HCT116 (cell line): ENCODE measurements around the gene SNCAIP. TPM values are rescaled to one million over a fixed set of nuclear protein-coding genes. Genes with fewer than 3 reads are reported as not detected.

Source experiments
- ATAC-seq: fragments of 200-7000 bp; cut with Tn5 transposase; 2 replicates; pipeline ENCODE4 v1.9.1; 2020; ENCODE audit warnings: mild to moderate bottlenecking, moderate library complexity
- BruUV-seq: library from RNA; stranded (reverse); fragments of 400-500 nt; replicated peaks from 2 replicates; lab custom pipeline; 2021; lab: Mats Ljungman, UMichigan
- CTCF ChIA-PET: fragments of 300-600 bp; sonication (Branson Sonifier 250); formaldehyde crosslinking; loops from one replicate; lab custom pipeline; 2021; ENCODE audit warnings: antibody characterized with exemption; lab: Charles Lee
- POLR2A ChIA-PET: fragments of 300-600, 350-600 bp; sonication (Branson Sonifier 250); formaldehyde crosslinking; loops from one replicate; lab custom pipeline; 2021; ENCODE audit warnings: antibody characterized with exemption; lab: Charles Lee
- RAD21 ChIA-PET, 2 experiments: fragments of 300-600 bp; sonication (Branson Sonifier 250); formaldehyde crosslinking; loops; one replicate each; lab custom pipeline; 2023; ENCODE audit warnings: low total read pairs in 2 of 2; ENCODE audit not compliant: uncharacterized antibody in 2 of 2, unreplicated experiment in 2 of 2, low non-redundant PET in 1 of 2; lab: Charles Lee
- DNase-seq: peaks from one replicate; pipeline ENCODE4 v3.0.0-alpha.2; 2010; ENCODE audit warnings: low read depth, low spot score
- H2AFZ ChIP-seq: fragments of 200-600 bp; shearing (Covaris generic), sonication (generic); 2 replicates; pipeline ENCODE4 v1.6.1; 2017; ENCODE audit warnings: low read depth, mixed run types, mixed read lengths, antibody characterized with exemption, low read length; ENCODE audit not compliant: poor library complexity, severe bottlenecking
- H3K27ac ChIP-seq: 2 replicates; pipeline ENCODE4 v1.5.1; 2012; ENCODE audit warnings: low read depth, low read length
- H3K27me3 ChIP-seq: fragments of 200-600 bp; sonication (generic); 2 replicates; pipeline ENCODE4 v1.6.1; 2016; ENCODE audit warnings: mixed run types, low read length, mixed read lengths; ENCODE audit not compliant: insufficient read depth
- H3K36me3 ChIP-seq, 2 experiments: fragments of 200-500 bp in 1 of 2; fragments of 200-600 bp in 1 of 2; sonication (Bioruptor generic) in 1 of 2; sonication (generic) in 1 of 2; 2 replicates each; pipeline versions ENCODE4 v1.5.1 to v1.6.1; 2014 to 2016; ENCODE audit warnings: low read length in 2 of 2, inconsistent platforms in 1 of 2, mixed read lengths in 1 of 2, mixed run types in 1 of 2; ENCODE audit not compliant: insufficient read depth in 2 of 2, control insufficient read depth in 1 of 2
- H3K4me1 ChIP-seq, 2 experiments: fragments of 200-600 bp in 1 of 2; sonication (generic) in 1 of 2; 2 replicates each; pipeline versions ENCODE4 v1.5.1 to v1.6.1; 2012 to 2017; ENCODE audit warnings: low read length in 2 of 2, inconsistent platforms in 1 of 2, mild to moderate bottlenecking in 1 of 2, mixed read lengths in 1 of 2, mixed run types in 1 of 2, moderate library complexity in 1 of 2; ENCODE audit not compliant: insufficient read depth in 2 of 2, control insufficient read depth in 1 of 2
- H3K4me2 ChIP-seq: fragments of 200-600 bp; sonication (generic); 2 replicates; pipeline ENCODE4 v1.6.1; 2017; ENCODE audit warnings: mixed run types, low read length, mixed read lengths
- H3K4me3 ChIP-seq, 2 experiments: fragments of 200-600 bp in 1 of 2; sonication (generic) in 1 of 2; replicated peaks in 1 of 2; 2 replicates each; pipeline ENCODE4 v1.5.1; 2011 to 2016; ENCODE audit warnings: low read length in 2 of 2, control low read depth in 1 of 2, low read depth in 1 of 2, mild to moderate bottlenecking in 1 of 2, mixed read lengths in 1 of 2, mixed run types in 1 of 2
- H3K79me2 ChIP-seq: fragments of 200-600 bp; sonication (generic); 2 replicates; pipeline ENCODE4 v1.6.1; 2017; ENCODE audit warnings: mild to moderate bottlenecking, mixed run types, low read length, moderate library complexity, mixed read lengths; ENCODE audit not compliant: insufficient read depth
- H3K9ac ChIP-seq: fragments of 200-600 bp; sonication (generic); 2 replicates; pipeline ENCODE4 v1.6.1; 2016; ENCODE audit warnings: low read length, mixed read lengths
- H3K9me2 ChIP-seq: fragments of 200-600 bp; sonication (generic), shearing (Covaris generic); 2 replicates; pipeline ENCODE4 v1.6.1; 2017; ENCODE audit warnings: mixed run types, mild to moderate bottlenecking, moderate library complexity; ENCODE audit not compliant: insufficient read depth
- H3K9me3 ChIP-seq, 2 experiments: fragments of 200-500 bp in 1 of 2; fragments of 200-600 bp in 1 of 2; sonication (Bioruptor generic) in 1 of 2; sonication (generic) in 1 of 2; 2 replicates each; pipeline ENCODE4 v1.6.1; 2014 to 2017; ENCODE audit warnings: low read length in 2 of 2, mixed read lengths in 2 of 2, inconsistent platforms in 1 of 2, low read depth in 1 of 2, mild to moderate bottlenecking in 1 of 2, mixed run types in 1 of 2, moderate library complexity in 1 of 2; ENCODE audit not compliant: control insufficient read depth in 1 of 2, insufficient read depth in 1 of 2
- H4K20me1 ChIP-seq: fragments of 200-600 bp; sonication (generic), shearing (Covaris generic); 2 replicates; pipeline ENCODE4 v1.6.1; 2017; ENCODE audit warnings: mixed run types, mild to moderate bottlenecking, moderate library complexity; ENCODE audit not compliant: insufficient read depth
- CEBPB ChIP-seq: IDR thresholded peaks from 2 replicates; pipeline ENCODE4 v1.6.1; 2012; ENCODE audit warnings: low read depth
- EGR1 ChIP-seq: IDR thresholded peaks from 2 replicates; pipeline ENCODE4 v1.6.1; 2012; ENCODE audit warnings: low read depth
- ELF1 ChIP-seq: IDR thresholded peaks from 2 replicates; pipeline ENCODE4 v1.6.1; 2012; ENCODE audit warnings: low read depth, borderline replicate concordance
- EZH2 ChIP-seq: fragments of 200-600 bp; sonication (generic); IDR thresholded peaks from 2 replicates; pipeline ENCODE4 v1.6.1; 2017; ENCODE audit warnings: antibody characterized with exemption, mixed run types
- EZH2phosphoT487 ChIP-seq: fragments of 200-600 bp; IDR thresholded peaks from 2 replicates; pipeline ENCODE4 v1.6.1; 2018; ENCODE audit warnings: antibody characterized with exemption, borderline replicate concordance
- FOSL1 ChIP-seq: IDR thresholded peaks from 2 replicates; pipeline ENCODE4 v1.6.1; 2012; ENCODE audit warnings: low read depth
- MAX ChIP-seq: IDR thresholded peaks from 2 replicates; pipeline ENCODE4 v1.6.1; 2012
- POLR2A ChIP-seq: IDR thresholded peaks from 2 replicates; pipeline ENCODE4 v1.7.0; 2011; ENCODE audit warnings: borderline replicate concordance; ENCODE audit not compliant: insufficient read depth, insufficient read length; ENCODE audit errors: extremely low read depth
- POLR2AphosphoS5 ChIP-seq: IDR thresholded peaks from 2 replicates; pipeline ENCODE4 v1.6.1; 2011; ENCODE audit warnings: mild to moderate bottlenecking, low read depth, low read length, moderate library complexity
- RAD21 ChIP-seq: IDR thresholded peaks from 2 replicates; pipeline ENCODE4 v1.6.1; 2012; ENCODE audit warnings: low read depth, mild to moderate bottlenecking
- SP1 ChIP-seq: IDR thresholded peaks from 2 replicates; pipeline ENCODE4 v1.6.1; 2012; ENCODE audit warnings: low read depth
- SRF ChIP-seq: IDR thresholded peaks from 2 replicates; pipeline ENCODE4 v1.6.1; 2012; ENCODE audit warnings: low read depth
- TCF7L2 ChIP-seq: IDR thresholded peaks from 2 replicates; pipeline ENCODE4 v1.7.0; 2011; ENCODE audit warnings: borderline replicate concordance, inconsistent platforms; ENCODE audit not compliant: insufficient read depth, insufficient read length; ENCODE audit errors: extremely low read depth
- YY1 ChIP-seq: IDR thresholded peaks from 2 replicates; pipeline ENCODE4 v1.6.1; 2011; ENCODE audit warnings: low read length, low read depth, moderate library complexity, mild to moderate bottlenecking; ENCODE audit not compliant: insufficient replicate concordance; ENCODE audit errors: extremely low read depth
- ZFX ChIP-seq: fragments of 450-650 bp; IDR thresholded peaks from 2 replicates; pipeline ENCODE4 v1.6.1; 2017
- ZNF274 ChIP-seq: fragments of 200-500 bp; sonication (Bioruptor generic); IDR thresholded peaks from 2 replicates; pipeline ENCODE4 v1.6.1; 2014; ENCODE audit warnings: mild to moderate bottlenecking, low read depth, low read length, inconsistent platforms
- intact Hi-C: fragments of 100-400 bp; cut with micrococcal nuclease; formaldehyde crosslinking; loops from 2 replicates; pipeline ENCODE4 v1.10.0; 2022
- total RNA-seq: library from RNA; stranded (reverse); gene quantifications from one replicate; pipeline ENCODE4 v1.2.1, GENCODE V29; 2021; ENCODE audit not compliant: unreplicated experiment
- TF ChIP-seq, protein P1 (sequence below), 3 experiments: fragments of 200-600 bp in 1 of 3; sonication (generic) in 1 of 3; IDR thresholded peaks in 2 of 3; conservative IDR thresholded peaks in 1 of 3; 2 replicates each; pipeline ENCODE4 v1.5.1; 2012 to 2017; ENCODE audit warnings: low read depth in 2 of 3, low read length in 2 of 3, antibody characterized with exemption in 1 of 3, borderline replicate concordance in 1 of 3, control low read depth in 1 of 3, mild to moderate bottlenecking in 1 of 3, mixed read lengths in 1 of 3, mixed run types in 1 of 3, moderate library complexity in 1 of 3; ENCODE audit not compliant: insufficient read depth in 1 of 3
- TF ChIP-seq, protein P2 (sequence below): IDR thresholded peaks from 2 replicates; pipeline ENCODE4 v1.6.1; 2012; ENCODE audit warnings: low read depth

Gene SNCAIP
- total RNA-seq, 1 experiment from 2014 or later: not detected

- no peak overlapping the region for H3K27ac ChIP-seq
- ATAC-seq (no peak), DNase-seq (no peak)
- H3K4me1 ChIP-seq: no peaks in the 10 kb centered on the region
- no peaks in the 10 kb centered on the region for H3K36me3 ChIP-seq
- no peaks in the 10 kb centered on the region for H3K27me3 ChIP-seq
- RAD21 ChIA-PET: no interaction called here
- no peak overlapping the region for H3K9ac ChIP-seq
- H3K4me2 ChIP-seq: no peak overlapping the region
- no peaks in the 10 kb centered on the region for H4K20me1 ChIP-seq
- CTCF ChIA-PET: no interaction called here
- TF ChIP-seq CEBPB (no peak), SRF (no peak), POLR2AphosphoS5 (no peak), ELF1 (no peak), SP1 (no peak), YY1 (no peak), ZNF274 (no peak), EZH2 (no peak), MAX (no peak), TCF7L2 (no peak), POLR2A (no peak), FOSL1 (no peak), ZFX (no peak), EZH2phosphoT487 (no peak), EGR1 (no peak), RAD21 (no peak)
- TF ChIP-seq, protein P1, sequence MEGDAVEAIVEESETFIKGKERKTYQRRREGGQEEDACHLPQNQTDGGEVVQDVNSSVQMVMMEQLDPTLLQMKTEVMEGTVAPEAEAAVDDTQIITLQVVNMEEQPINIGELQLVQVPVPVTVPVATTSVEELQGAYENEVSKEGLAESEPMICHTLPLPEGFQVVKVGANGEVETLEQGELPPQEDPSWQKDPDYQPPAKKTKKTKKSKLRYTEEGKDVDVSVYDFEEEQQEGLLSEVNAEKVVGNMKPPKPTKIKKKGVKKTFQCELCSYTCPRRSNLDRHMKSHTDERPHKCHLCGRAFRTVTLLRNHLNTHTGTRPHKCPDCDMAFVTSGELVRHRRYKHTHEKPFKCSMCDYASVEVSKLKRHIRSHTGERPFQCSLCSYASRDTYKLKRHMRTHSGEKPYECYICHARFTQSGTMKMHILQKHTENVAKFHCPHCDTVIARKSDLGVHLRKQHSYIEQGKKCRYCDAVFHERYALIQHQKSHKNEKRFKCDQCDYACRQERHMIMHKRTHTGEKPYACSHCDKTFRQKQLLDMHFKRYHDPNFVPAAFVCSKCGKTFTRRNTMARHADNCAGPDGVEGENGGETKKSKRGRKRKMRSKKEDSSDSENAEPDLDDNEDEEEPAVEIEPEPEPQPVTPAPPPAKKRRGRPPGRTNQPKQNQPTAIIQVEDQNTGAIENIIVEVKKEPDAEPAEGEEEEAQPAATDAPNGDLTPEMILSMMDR (IDR thresholded peaks at IDR 0.05 in 2 of 3, conservative IDR thresholded peaks at IDR 0.05 in 1 of 3; ENCODE audit: borderline replicate concordance in 1 of 3, insufficient read depth in 1 of 3, low read depth in 2 of 3, low read length in 2 of 3): no peak
- TF ChIP-seq, protein P2, sequence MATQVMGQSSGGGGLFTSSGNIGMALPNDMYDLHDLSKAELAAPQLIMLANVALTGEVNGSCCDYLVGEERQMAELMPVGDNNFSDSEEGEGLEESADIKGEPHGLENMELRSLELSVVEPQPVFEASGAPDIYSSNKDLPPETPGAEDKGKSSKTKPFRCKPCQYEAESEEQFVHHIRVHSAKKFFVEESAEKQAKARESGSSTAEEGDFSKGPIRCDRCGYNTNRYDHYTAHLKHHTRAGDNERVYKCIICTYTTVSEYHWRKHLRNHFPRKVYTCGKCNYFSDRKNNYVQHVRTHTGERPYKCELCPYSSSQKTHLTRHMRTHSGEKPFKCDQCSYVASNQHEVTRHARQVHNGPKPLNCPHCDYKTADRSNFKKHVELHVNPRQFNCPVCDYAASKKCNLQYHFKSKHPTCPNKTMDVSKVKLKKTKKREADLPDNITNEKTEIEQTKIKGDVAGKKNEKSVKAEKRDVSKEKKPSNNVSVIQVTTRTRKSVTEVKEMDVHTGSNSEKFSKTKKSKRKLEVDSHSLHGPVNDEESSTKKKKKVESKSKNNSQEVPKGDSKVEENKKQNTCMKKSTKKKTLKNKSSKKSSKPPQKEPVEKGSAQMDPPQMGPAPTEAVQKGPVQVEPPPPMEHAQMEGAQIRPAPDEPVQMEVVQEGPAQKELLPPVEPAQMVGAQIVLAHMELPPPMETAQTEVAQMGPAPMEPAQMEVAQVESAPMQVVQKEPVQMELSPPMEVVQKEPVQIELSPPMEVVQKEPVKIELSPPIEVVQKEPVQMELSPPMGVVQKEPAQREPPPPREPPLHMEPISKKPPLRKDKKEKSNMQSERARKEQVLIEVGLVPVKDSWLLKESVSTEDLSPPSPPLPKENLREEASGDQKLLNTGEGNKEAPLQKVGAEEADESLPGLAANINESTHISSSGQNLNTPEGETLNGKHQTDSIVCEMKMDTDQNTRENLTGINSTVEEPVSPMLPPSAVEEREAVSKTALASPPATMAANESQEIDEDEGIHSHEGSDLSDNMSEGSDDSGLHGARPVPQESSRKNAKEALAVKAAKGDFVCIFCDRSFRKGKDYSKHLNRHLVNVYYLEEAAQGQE: no peak
- no peak overlapping the region for H3K4me3 ChIP-seq
- no peak overlapping the region for H2AFZ ChIP-seq
- no peaks in the 10 kb centered on the region for H3K9me3 ChIP-seq
- BruUV-seq: no TSS peak
- POLR2A ChIA-PET: no interaction called here
- intact Hi-C loops: no loop called here
- no peaks in the 10 kb centered on the region for H3K79me2 ChIP-seq
- H3K9me2 ChIP-seq: no peaks in the 10 kb centered on the region
Observed at GRCh38 chr5:122358372-122358979, 46.4 kb downstream of the SNCAIP start.
